GM18507 (cell line): ENCODE results near the gene NAGPA.
"Not testable (repeated sequence)": the region's sequence is repeated elsewhere in the genome, so short reads cannot be mapped to it uniquely, and the experiment has no call there.

Source experiments
- DNase-seq: peaks from one replicate; pipeline ENCODE4 v3.0.0; 2011; ENCODE audit warnings: low read depth; ENCODE audit not compliant: insufficient read length; ENCODE audit errors: extremely low spot score
- FAIRE-seq: peaks from 2 replicates; lab custom pipeline; 2011; peaks lifted over from hg19 to GRCh38; lab: Jason Lieb, UNC

The NAGPA gene

DNA sequence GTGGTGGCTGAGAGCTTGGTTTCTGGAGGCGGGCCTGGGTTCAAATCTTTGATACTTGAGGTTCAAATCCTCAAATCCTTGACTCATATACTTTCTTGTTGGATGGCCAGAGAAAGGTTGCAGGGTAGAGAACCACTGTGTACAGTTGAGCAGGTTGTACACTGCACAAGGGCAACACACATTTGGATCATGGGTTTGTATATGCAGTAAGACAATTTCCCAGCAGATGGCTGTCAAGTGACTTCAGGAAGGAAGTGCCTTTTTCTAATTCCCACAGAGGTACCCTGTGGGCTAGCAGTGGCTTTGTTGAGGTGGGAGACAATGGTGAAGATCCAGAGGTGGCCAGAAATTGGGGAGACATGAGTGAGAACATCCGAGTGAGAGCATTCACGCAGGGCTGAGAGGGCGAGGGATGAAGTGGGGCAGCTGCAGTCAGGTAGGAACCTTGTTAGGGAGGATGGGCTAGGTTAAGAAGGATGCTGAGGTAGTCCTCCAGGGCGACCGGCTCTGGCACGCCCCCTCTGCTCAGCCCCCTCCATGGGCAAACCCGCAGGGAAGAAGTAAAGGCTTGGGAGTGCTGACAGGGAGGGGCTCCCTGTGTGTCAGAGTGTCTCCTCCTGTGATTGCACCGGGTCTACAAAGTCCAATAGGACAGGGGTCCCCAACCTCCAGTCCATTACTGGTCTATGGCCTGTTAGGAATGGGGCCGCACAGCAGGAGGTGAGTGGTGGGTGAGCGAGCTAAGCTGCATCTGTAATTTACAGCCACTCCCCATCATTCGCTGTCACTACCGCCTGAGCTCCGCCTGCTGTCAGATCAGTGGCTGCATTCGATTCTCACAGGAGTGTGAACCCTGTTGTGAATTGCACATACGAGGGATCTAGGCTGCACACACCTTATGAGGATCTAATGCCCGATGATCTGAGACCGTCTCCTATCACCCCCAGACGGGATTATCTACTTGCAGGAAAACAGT is 29.3 kb upstream of the NAGPA start:
- no peak for DNase-seq
- FAIRE-seq, result no peak

DNA sequence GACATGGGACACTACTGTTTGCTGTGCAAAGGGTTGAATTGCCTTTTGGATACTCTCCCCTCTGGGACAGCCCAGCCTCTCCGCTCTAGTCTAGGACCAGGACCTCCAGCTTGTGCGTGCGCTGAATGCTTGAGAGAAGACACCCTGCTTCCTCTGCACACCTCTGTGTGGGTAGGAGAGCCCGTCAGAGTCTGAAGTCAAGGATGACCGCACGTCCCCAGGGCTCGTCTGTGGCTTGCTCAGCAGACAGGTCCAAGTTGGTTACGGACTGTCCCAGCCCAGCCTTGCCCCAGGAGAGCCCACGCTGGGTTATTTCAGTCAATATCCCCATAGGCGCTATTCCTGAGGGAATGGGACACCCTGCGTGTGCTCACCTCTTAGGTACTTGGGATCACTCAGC is 28.3 kb upstream of the NAGPA start:
- DNase-seq (peak; percentile 22), FAIRE-seq (no peak)

- DNase-seq, result no peak
- FAIRE-seq, result no peak
Observed at GRCh38 chr16:5060073-5060641, 26.4 kb upstream of the NAGPA start.

- FAIRE-seq (no peak), DNase-seq (no peak)
Observed at GRCh38 chr16:5059386-5060072, 25.8 kb upstream of the NAGPA start.

DNA sequence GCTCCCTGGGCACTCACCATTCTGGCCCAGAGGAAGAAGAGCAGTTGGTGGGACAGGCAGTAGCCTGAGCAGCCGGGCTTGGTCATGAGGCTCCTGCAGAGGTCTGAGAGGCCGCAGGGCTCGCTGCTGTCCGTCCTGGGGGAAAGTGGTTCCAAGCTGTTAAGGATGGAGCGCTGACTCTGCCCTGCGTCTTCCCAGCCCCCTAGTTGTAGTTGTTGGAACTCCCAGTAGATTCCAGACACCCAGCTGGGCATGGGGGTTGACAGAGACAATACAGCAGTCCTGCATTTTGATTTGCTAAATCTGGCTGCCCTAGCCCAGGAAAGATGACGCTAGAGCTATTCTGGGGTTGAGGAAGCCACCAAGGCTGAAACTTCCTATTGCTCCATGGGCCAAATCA is 24.7 kb upstream of the NAGPA start:
- FAIRE-seq, result no peak
- no peak for DNase-seq

- DNase-seq (peak; percentile 40), FAIRE-seq (peak; percentile 12)
Observed at GRCh38 chr16:5056352-5056751, 22.6 kb upstream of the NAGPA start.

- no peak for DNase-seq
- FAIRE-seq, result no peak
Observed at GRCh38 chr16:5054876-5055865, 21.4 kb upstream of the NAGPA start.

DNA sequence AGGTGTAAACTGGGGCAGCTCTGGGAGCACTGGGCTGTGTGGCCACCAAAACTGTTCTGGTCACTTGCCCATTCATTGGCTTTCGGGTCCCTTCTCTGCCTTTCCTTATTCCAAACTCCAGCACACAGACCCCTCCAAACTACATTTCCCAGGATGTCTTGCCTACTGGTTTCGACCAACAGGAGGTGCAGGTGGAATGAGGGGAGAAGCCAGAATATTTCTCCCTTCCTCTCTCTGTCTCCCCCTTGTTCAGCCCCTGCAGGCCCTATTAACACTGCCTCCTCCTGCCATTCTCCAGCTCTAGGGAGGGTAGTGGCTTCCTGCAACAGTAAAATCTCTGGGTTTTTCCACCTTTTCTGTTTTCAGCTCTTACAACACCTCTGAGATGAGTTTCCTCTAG is 13.2 kb upstream of the NAGPA start:
- DNase-seq, result no peak
- no peak for FAIRE-seq

- FAIRE-seq (no peak), DNase-seq (no peak)
Observed at GRCh38 chr16:5045499-5046115, 11.9 kb upstream of the NAGPA start.

DNA sequence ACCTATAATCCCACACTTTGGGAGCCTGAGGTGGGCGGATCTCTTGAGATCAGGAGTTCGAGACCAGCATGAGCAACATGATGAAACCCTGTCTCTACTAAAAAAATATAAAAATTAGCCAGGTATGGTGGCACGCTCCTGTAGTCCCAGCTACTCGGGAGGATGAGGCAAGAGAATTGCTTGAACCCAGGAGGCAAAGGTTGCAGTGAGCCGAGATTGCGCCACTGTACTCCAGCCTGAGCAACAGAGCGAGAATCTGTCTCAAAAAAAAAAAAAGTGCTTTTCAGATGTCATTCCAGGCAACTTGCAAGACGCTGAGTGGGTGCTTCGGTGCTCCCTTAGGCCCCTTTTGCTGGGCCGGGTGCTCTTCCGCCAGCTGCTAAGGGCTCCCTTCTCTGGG is 10.8 kb upstream of the NAGPA start:
- not testable (repeated sequence) for FAIRE-seq, DNase-seq

- no peak for FAIRE-seq
- DNase-seq, result no peak
Observed at GRCh38 chr16:5044011-5044540, 10.3 kb upstream of the NAGPA start.

DNA sequence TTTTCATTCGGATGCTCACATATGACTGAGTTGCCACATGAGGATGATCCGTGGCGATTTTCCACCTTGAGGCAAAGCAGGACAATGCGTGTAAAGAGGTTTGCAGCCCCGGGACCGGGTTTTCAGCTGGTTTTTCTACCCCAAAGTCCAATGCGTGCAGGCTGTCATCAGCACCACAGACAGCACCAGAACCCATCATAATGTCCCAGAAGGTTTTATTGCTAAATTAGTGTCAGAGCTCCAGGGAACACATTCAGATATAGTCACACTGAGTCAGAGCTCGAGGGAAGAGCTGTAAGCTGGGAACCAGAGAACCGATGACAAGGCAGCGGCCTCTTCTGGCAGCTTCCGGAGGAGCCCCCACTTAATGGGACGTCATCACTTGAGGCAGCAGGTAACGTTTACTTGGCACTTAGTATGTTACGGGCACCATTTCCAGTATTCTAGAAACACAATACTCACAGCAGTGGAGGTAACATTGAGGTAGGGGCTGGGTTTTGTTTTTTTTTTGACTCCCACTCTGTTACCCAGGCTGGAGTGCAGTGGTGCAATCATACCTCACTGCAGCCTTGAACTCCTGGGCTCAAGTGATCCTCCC is 8.9 kb upstream of the NAGPA start:
- DNase-seq (no peak), FAIRE-seq (no peak)

DNA sequence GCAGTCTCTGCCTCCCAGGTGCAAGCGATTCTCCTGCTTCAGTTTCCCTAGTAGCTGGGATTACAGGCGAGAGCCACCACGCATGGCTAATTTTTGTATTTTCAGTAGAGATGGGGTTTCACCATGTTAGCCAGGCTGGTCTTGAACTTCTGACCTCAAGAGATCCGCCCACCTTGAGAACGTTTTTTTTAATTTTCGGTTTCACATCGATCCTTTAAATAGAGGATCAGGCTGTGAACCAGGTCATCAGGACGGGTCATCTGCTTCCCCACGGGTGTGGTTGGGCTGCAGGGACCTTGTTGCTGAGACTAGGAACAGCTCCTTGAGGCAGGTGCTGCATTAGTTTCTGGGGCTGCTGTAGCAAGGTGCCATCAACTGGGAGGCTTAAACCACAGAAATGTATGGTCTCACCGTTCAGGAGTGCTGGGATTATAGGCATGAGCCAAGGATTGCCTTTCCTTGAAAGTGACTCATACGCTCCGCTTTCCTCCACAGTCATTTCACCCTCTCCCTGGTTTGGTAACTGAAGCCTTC is 7.9 kb upstream of the NAGPA start:
- DNase-seq (no peak), FAIRE-seq (peak; percentile 71)

- FAIRE-seq, result no peak
Observed at GRCh38 chr16:5040451-5040850, 6.7 kb upstream of the NAGPA start.

DNA sequence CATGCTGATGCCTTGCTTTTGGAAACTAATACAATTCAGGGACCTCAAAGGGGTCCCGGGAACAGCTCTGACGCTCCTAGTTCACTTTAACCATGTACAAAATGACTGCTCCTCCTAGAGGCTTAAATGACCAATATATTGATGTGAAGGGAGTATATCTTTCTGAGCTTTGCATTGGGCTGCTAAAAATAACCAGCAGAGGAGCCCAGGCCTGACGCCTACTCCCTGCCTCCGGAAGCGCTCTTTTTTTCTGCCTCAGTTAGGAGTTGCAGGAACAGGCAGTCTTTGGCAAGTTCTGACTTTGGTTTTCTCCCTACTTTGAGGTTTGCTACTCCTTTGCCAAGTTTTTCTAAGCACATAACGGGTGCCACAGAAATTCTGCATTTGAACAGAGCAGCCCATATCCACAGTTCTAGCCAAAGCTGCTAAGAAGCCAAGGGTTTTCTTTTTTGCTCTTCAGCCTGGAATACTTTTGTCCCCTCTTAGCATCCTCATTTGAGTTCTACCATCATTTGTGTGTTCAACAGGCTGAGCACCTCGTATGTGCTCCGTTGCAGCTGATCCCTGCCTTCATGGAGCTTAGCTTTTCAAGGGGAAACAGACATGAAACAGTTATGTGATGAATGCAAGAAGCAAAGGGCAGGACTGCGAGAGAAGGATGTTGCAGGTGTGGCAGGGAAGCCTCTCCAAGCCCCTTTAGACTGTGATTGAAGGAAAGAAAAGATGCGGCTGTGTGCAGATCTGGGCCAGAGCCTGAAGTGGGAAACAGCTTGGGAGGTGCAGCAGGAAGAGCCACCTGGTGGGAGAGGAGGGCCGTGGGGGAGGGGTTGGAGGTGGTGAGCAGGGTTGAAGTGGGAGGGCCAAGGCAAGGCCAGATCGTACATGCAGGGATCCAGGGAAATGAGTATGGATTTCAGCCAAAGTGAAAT is 2.8 kb upstream of the NAGPA start:
- no peak for DNase-seq
- FAIRE-seq, result no peak

More at GRCh38 chr16:5040451-5040850, 6.7 kb upstream of the NAGPA start:
- no peak for DNase-seq

- DNase-seq (no peak), FAIRE-seq (no peak)
Observed at GRCh38 chr16:5035909-5036227, 2.1 kb upstream of the NAGPA start.

DNA sequence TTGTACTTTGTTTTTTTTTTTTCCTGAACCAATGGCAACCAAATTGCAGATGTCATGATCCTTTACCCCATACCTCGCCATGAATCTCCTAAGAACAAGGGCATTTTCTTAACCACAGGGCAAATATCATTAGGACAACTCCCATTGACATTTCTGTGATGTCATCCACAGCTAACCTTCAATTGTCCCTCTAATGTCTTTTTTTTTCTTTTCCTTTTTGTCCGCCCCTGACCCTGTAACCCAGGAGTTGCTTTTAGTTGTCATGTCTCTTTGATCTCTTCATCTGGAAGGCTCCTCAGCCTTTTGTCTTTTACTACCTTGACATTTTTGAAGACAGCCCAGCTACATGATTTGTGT is 410 bp upstream of the NAGPA start:
- DNase-seq (no peak), FAIRE-seq (no peak)
